Mucosa of stomach (tissue), 1 donor: ENCODE results near the gene CELF5.

Source experiments
- H3K27me3 ChIP-seq: one replicate; pipeline ENCODE4 v1.7.0; 2013; ENCODE audit warnings: mild to moderate bottlenecking, low read length; ENCODE audit not compliant: control insufficient read depth, insufficient read depth
- H3K36me3 ChIP-seq: one replicate; pipeline ENCODE4 v1.7.0; 2013; ENCODE audit warnings: low read length; ENCODE audit not compliant: control insufficient read depth, insufficient read depth
- H3K4me1 ChIP-seq: one replicate; pipeline ENCODE4 v1.7.0; 2013; ENCODE audit warnings: mild to moderate bottlenecking, low read length; ENCODE audit not compliant: control insufficient read depth, insufficient read depth
- H3K4me3 ChIP-seq: one replicate; pipeline ENCODE4 v1.7.0; 2013; ENCODE audit warnings: low read length
- H3K9ac ChIP-seq: one replicate; pipeline ENCODE4 v1.7.0; 2013; ENCODE audit warnings: mild to moderate bottlenecking, low read length, moderate library complexity
- H3K9me3 ChIP-seq: one replicate; pipeline ENCODE4 v1.7.0; 2013; ENCODE audit warnings: mild to moderate bottlenecking, low read length, moderate library complexity; ENCODE audit not compliant: control insufficient read depth
- donor health status: Pancreatic carcinoma.

Gene CELF5

GRCh38 chr19:3265432-3265831, 41.0 kb downstream of the CELF5 start:
- no peak overlapping the region for H3K4me3 ChIP-seq
- H3K9ac ChIP-seq = no peak overlapping the region
- no peaks in the 10 kb centered on the region for H3K4me1 ChIP-seq
- peaks cover 20% of the 10 kb centered on the region for H3K27me3 ChIP-seq
- H3K9me3 ChIP-seq = no peaks in the 10 kb centered on the region
- H3K36me3 ChIP-seq = no peaks in the 10 kb centered on the region

GRCh38 chr19:3266092-3266693, 41.7 kb downstream of the CELF5 start:
- no peak overlapping the region for H3K9ac ChIP-seq
- H3K27me3 ChIP-seq = peaks cover 23% of the 10 kb centered on the region
- H3K4me1 ChIP-seq = no peaks in the 10 kb centered on the region

GRCh38 chr19:3266792-3267514, 42.5 kb downstream of the CELF5 start:
- Histone ChIP-seq H3K27me3 (peaks cover 30% of the 10 kb centered on the region), H3K4me1 (no peaks in the 10 kb centered on the region), H3K4me3 (no peak overlapping the region), H3K36me3 (no peaks in the 10 kb centered on the region), H3K9ac (no peak overlapping the region), H3K9me3 (no peaks in the 10 kb centered on the region)

More at GRCh38 chr19:3266092-3266693, 41.7 kb downstream of the CELF5 start:
- no peaks in the 10 kb centered on the region for H3K36me3 ChIP-seq
- H3K9me3 ChIP-seq = no peaks in the 10 kb centered on the region
- no peak overlapping the region for H3K4me3 ChIP-seq

GRCh38 chr19:3268326-3268725, 43.9 kb downstream of the CELF5 start:
- no peaks in the 10 kb centered on the region for H3K4me1 ChIP-seq
- H3K36me3 ChIP-seq = no peaks in the 10 kb centered on the region
- H3K9me3 ChIP-seq = no peaks in the 10 kb centered on the region
- H3K9ac ChIP-seq = no peak overlapping the region
- peaks cover 36% of the 10 kb centered on the region for H3K27me3 ChIP-seq
- no peak overlapping the region for H3K4me3 ChIP-seq

- no peak overlapping the region for H3K4me3 ChIP-seq
- no peaks in the 10 kb centered on the region for H3K4me1 ChIP-seq
- H3K36me3 ChIP-seq = no peaks in the 10 kb centered on the region
- H3K27me3 ChIP-seq = peaks cover 36% of the 10 kb centered on the region
- H3K9ac ChIP-seq = no peak overlapping the region
- H3K9me3 ChIP-seq = no peaks in the 10 kb centered on the region
These were observed 44.3 kb downstream of the CELF5 start for GRCh38 chr19:3268763-3269162.

GRCh38 chr19:3269916-3270671, 45.6 kb downstream of the CELF5 start:
- Histone ChIP-seq H3K27me3 (peaks cover 45% of the 10 kb centered on the region), H3K4me1 (no peaks in the 10 kb centered on the region), H3K9me3 (no peaks in the 10 kb centered on the region), H3K36me3 (no peaks in the 10 kb centered on the region), H3K4me3 (no peak overlapping the region), H3K9ac (no peak overlapping the region)

GRCh38 chr19:3270902-3271301, 46.4 kb downstream of the CELF5 start:
- H3K4me1 ChIP-seq = no peaks in the 10 kb centered on the region
- no peak overlapping the region for H3K9ac ChIP-seq
- H3K36me3 ChIP-seq = no peaks in the 10 kb centered on the region
- H3K27me3 ChIP-seq = peaks cover 51% of the 10 kb centered on the region
- no peaks in the 10 kb centered on the region for H3K9me3 ChIP-seq
- H3K4me3 ChIP-seq = no peak overlapping the region

- no peak overlapping the region for H3K9ac ChIP-seq
- H3K27me3 ChIP-seq = peaks cover 45% of the 10 kb centered on the region
- H3K9me3 ChIP-seq = no peaks in the 10 kb centered on the region
These were observed 48.0 kb downstream of the CELF5 start for GRCh38 chr19:3272401-3272931.

GRCh38 chr19:3272952-3273351, 48.5 kb downstream of the CELF5 start:
- H3K9me3 ChIP-seq = no peaks in the 10 kb centered on the region
- H3K27me3 ChIP-seq = peaks cover 45% of the 10 kb centered on the region
- no peaks in the 10 kb centered on the region for H3K4me1 ChIP-seq
- H3K4me3 ChIP-seq = no peak overlapping the region
- H3K9ac ChIP-seq = no peak overlapping the region
- no peaks in the 10 kb centered on the region for H3K36me3 ChIP-seq

More at GRCh38 chr19:3272401-3272931, 48.0 kb downstream of the CELF5 start:
- Histone ChIP-seq H3K4me1 (no peaks in the 10 kb centered on the region), H3K36me3 (no peaks in the 10 kb centered on the region), H3K4me3 (no peak overlapping the region)

- no peaks in the 10 kb centered on the region for H3K36me3 ChIP-seq
- no peaks in the 10 kb centered on the region for H3K9me3 ChIP-seq
- no peaks in the 10 kb centered on the region for H3K4me1 ChIP-seq
- peaks cover 40% of the 10 kb centered on the region for H3K27me3 ChIP-seq
- H3K9ac ChIP-seq = no peak overlapping the region
- no peak overlapping the region for H3K4me3 ChIP-seq
These were observed 49.9 kb downstream of the CELF5 start for GRCh38 chr19:3274245-3274941.

- Histone ChIP-seq H3K36me3 (no peaks in the 10 kb centered on the region), H3K9me3 (no peaks in the 10 kb centered on the region), H3K9ac (no peak overlapping the region), H3K4me1 (no peaks in the 10 kb centered on the region), H3K27me3 (peaks cover 33% of the 10 kb centered on the region), H3K4me3 (no peak overlapping the region)
These were observed 50.6 kb downstream of the CELF5 start for GRCh38 chr19:3274942-3275582.
